Neural crest cell (in vitro differentiated cells): Measurements from ENCODE around the gene ARHGAP10. TPM values are rescaled to one million over a fixed set of nuclear protein-coding genes. Genes with fewer than 3 reads are reported as not detected.

Experiments
- DNase-seq: peaks from one replicate; pipeline ENCODE4 v3.0.0; 2021; ENCODE audit warnings: low read depth, mixed read lengths, low spot score
- H3K27ac Mint-ChIP-seq: one replicate; pipeline ENCODE4 v1.8.0; 2021; ENCODE audit warnings: mild to moderate bottlenecking, mixed read lengths; ENCODE audit not compliant: unreplicated experiment
- H3K27me3 Mint-ChIP-seq: 2 replicates; pipeline ENCODE4 v1.8.0; 2021; ENCODE audit warnings: low read depth, mild to moderate bottlenecking, mixed read lengths
- H3K36me3 Mint-ChIP-seq: 2 replicates; pipeline ENCODE4 v1.8.0; 2021; ENCODE audit warnings: low read depth, mild to moderate bottlenecking, mixed read lengths
- H3K4me1 Mint-ChIP-seq: 2 replicates; pipeline ENCODE4 v1.8.0; 2021; ENCODE audit warnings: mixed read lengths
- H3K4me3 Mint-ChIP-seq: one replicate; pipeline ENCODE4 v1.8.0; 2021; ENCODE audit warnings: mild to moderate bottlenecking, mixed read lengths
- H3K9me3 Mint-ChIP-seq: 2 replicates; pipeline ENCODE4 v1.8.0; 2021; ENCODE audit warnings: mixed read lengths
- CTCF ChIP-seq: fragments of 200-600 bp; sonication (generic); conservative IDR thresholded peaks from 2 replicates; pipeline ENCODE4 v1.5.0; 2021; ENCODE audit warnings: antibody characterized with exemption, mild to moderate bottlenecking
- total RNA-seq: library from RNA; stranded (reverse); gene quantifications from 2 replicates; pipeline ENCODE4 v1.2.1, GENCODE V29; 2021

The ARHGAP10 gene
- total RNA-seq, 1 donor from 2014 or later, result 4.0 TPM

GRCh38 chr4:147941373-147941772 is 209.5 kb downstream of the ARHGAP10 start:
- Mint-ChIP-seq H3K27me3 (no peaks in the 10 kb centered on the region), H3K27ac (no peak overlapping the region), H3K36me3 (no peaks in the 10 kb centered on the region), H3K4me1 (peaks cover 9% of the 10 kb centered on the region), H3K9me3 (no peaks in the 10 kb centered on the region), H3K4me3 (no peak overlapping the region)
- DNase-seq, result no peak
- TF ChIP-seq CTCF, result no peak

GRCh38 chr4:147942729-147943128 is 210.8 kb downstream of the ARHGAP10 start:
- no peak overlapping the region for H3K27ac Mint-ChIP-seq
- no peak for DNase-seq
- H3K36me3 Mint-ChIP-seq, result no peaks in the 10 kb centered on the region
- no peak for TF ChIP-seq CTCF
- no peaks in the 10 kb centered on the region for H3K9me3 Mint-ChIP-seq
- H3K4me3 Mint-ChIP-seq, result no peak overlapping the region
- H3K4me1 Mint-ChIP-seq, result peaks cover 9% of the 10 kb centered on the region
- H3K27me3 Mint-ChIP-seq, result no peaks in the 10 kb centered on the region

- no peak for DNase-seq
- Mint-ChIP-seq H3K4me1 (peaks cover 9% of the 10 kb centered on the region), H3K27me3 (no peaks in the 10 kb centered on the region), H3K27ac (no peak overlapping the region), H3K4me3 (no peak overlapping the region), H3K9me3 (no peaks in the 10 kb centered on the region), H3K36me3 (no peaks in the 10 kb centered on the region)
- no peak for TF ChIP-seq CTCF
Observed at GRCh38 chr4:147943159-147943638, 211.3 kb downstream of the ARHGAP10 start.

- DNase-seq, result no peak
Observed at GRCh38 chr4:147944249-147944648, 212.4 kb downstream of the ARHGAP10 start.

GRCh38 chr4:147944670-147945260 is 212.9 kb downstream of the ARHGAP10 start:
- H3K4me1 Mint-ChIP-seq, result no peaks in the 10 kb centered on the region
- no peak overlapping the region for H3K4me3 Mint-ChIP-seq
- DNase-seq, result no peak
- H3K9me3 Mint-ChIP-seq, result no peaks in the 10 kb centered on the region
- no peaks in the 10 kb centered on the region for H3K27me3 Mint-ChIP-seq
- no peaks in the 10 kb centered on the region for H3K36me3 Mint-ChIP-seq
- no peak overlapping the region for H3K27ac Mint-ChIP-seq
- TF ChIP-seq CTCF, result no peak

More at GRCh38 chr4:147944249-147944648, 212.4 kb downstream of the ARHGAP10 start:
- Mint-ChIP-seq H3K9me3 (no peaks in the 10 kb centered on the region), H3K36me3 (no peaks in the 10 kb centered on the region), H3K4me1 (no peaks in the 10 kb centered on the region), H3K27me3 (no peaks in the 10 kb centered on the region), H3K4me3 (no peak overlapping the region), H3K27ac (no peak overlapping the region)
- TF ChIP-seq CTCF, result no peak
